HG02943 (cell line): Measurements from ENCODE around the gene MTERF4.

Source experiments
- ATAC-seq: cut with Tn5 transposase; IDR thresholded peaks from one replicate; pipeline ENCODE4 v1.9.1; 2021; ENCODE audit warnings: mild to moderate bottlenecking, low read depth, moderate library complexity; ENCODE audit not compliant: unreplicated experiment

MTERF4 gene

GRCh38 chr2:241134711-241135110 is 32.6 kb upstream of the MTERF4 start:
- no peak for ATAC-seq

- no peak for ATAC-seq
Observed at GRCh38 chr2:241133436-241133820, 31.3 kb upstream of the MTERF4 start.

GRCh38 chr2:241132538-241133435 is 30.7 kb upstream of the MTERF4 start:
- ATAC-seq: no peak

- no peak for ATAC-seq
Observed at GRCh38 chr2:241131531-241131930, 29.4 kb upstream of the MTERF4 start.

DNA sequence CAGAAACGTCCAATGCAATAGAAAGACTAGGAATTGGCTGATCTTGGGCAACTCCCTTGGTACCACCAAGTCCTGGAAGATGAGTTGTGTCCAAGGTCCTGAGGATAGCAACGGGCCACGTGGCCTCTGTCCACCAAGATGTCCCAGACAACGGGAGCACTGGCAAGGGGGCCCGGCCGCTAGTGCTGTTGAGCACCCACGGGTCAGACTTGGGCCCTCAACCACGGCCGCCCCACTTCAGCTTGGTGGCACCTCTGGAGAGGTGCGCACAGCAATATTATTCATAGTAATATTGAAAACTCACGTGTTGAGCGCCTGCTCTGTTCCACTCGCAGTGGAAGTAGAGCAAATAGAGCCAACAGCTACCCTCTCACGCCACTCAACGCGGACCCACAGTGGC is 28.2 kb upstream of the MTERF4 start:
- no peak for ATAC-seq

GRCh38 chr2:241129086-241129871 is 27.2 kb upstream of the MTERF4 start:
- ATAC-seq: no peak

- ATAC-seq: no peak
Observed at GRCh38 chr2:241128266-241128665, 26.2 kb upstream of the MTERF4 start.

- no peak for ATAC-seq
Observed at GRCh38 chr2:241126771-241127202, 24.7 kb upstream of the MTERF4 start.

DNA sequence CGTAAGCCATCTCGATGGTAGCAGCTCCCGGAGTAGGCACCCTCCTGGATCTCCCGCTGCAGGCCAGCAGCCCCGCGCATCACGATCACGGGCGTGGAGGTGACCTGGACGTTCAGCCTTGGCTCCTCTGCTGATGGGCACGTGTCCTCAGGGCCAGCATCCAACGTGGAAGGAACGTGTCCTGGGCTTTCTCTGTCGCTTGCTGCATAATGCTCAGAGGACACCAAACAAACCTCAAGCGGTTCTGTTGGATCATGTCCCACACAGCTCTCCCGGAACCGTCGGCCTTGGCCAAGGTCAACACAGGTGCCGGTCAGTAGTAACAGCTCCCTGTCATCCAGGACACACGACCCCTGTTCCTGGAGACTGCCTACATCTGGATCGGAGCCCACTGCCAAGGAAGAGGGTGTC is 24.1 kb upstream of the MTERF4 start:
- ATAC-seq: no peak

DNA sequence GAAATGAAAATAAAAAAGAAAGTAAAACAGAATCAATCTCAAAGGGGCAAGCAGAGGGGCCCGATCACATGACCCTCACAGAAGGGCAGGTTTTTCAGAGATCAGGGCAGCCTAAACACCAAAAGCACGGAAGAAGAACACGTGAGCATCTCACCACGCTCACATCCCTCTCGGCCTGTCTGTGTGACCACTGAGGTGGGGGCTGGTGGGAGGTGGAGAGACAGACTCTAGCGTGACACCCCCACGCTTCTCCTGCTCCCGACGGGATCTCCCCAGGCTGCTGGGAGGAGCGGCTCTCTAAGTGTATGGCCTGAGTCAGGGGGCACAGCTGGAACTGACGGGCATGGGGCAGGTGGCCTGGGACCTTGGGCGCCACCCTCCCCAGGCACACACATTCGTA is 23.5 kb upstream of the MTERF4 start:
- no peak for ATAC-seq

- ATAC-seq: no peak
Observed at GRCh38 chr2:241123816-241124536, 21.9 kb upstream of the MTERF4 start.

- ATAC-seq: no peak
Observed at GRCh38 chr2:241122376-241123002, 20.4 kb upstream of the MTERF4 start.

- ATAC-seq: no peak
Observed at GRCh38 chr2:241121008-241121407, 18.9 kb upstream of the MTERF4 start.

GRCh38 chr2:241120440-241120839 is 18.4 kb upstream of the MTERF4 start:
- ATAC-seq: no peak

GRCh38 chr2:241118737-241119505 is 16.8 kb upstream of the MTERF4 start:
- no peak for ATAC-seq

DNA sequence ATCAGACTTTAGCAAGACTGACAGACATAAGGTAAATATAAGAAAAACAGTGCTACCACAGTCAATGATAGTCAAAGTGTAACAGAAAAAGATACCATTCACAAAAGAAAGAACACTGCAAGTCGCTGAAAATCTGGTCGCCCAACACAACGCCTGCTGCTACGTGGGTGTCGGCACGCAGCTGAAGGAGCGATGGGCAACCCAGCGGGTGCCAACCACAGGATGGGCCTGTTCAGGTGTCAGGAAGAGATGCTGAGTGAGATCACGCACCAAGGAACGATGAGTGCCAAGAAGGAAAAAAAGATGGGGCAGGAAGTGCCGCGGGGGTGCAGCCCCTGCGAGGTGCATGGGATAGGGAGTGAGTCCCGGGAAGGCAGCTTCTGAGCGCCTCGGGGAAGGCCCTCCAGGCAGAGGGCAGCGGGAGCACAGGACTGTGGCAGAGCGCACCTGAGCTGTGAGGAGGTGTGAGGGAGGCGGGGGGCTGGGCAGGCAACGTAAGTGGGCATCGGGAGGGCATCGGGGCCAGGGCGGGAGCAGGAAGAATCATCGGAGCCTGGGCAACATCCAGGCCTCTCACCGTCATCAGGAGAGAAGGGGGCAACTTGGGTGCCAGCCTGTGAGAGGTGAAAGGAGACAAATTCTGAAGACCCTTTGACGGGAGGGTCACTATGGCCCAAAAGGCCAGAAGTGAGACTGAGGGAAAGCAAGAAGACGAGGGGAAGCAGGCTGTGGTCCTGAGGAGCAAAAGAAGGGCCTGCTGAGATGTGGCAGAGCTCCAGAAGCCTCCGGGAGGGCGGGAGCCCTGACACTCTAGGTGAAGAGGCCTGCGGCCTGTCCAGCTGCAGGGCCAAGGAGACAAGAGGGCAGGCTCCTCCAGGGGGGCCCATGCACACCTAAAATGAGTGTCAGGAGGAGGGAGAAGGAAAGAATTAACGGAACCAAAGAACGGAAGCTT is 14.8 kb upstream of the MTERF4 start:
- ATAC-seq: no peak

- no peak for ATAC-seq
Observed at GRCh38 chr2:241115361-241115760, 13.3 kb upstream of the MTERF4 start.

DNA sequence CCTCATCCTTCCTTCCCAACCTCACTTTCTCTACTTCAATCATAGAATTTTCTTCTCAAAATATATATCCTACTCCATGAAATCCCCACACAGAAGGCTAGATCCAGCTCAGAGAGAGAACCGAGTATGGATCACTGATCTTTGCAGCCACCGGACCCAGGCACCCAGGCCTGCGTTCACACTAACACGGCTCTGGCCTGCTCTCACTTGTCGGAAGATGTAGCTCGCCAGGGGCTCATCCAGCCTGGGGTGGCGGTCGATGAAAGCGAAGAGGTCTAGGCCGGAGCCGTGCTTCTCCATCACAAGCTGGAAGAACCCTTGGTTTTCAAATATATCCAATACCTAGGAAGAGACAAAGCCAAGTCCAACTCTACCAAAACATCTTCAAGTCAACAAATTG is 12.7 kb upstream of the MTERF4 start:
- no peak for ATAC-seq

DNA sequence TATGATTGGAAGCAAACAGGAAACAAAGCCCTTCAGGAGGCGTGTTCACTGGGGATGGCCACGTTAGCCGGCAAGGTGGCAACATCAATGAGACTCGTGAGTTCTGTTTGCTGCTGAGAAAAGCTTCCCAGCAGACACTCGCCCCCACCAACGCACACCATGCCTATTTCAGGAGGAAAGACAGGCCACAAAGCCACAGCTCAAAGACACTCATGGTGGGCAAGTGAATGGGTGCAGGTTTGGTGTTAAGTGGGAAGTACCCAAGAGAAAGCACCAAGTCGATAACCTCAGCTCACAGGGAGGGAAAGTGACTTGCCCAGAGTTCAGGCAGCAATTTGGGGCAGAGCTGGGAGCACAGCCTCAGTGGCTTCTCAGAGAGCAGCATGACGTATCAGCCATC is 10.5 kb upstream of the MTERF4 start:
- no peak for ATAC-seq
